22Rv1 (cell line): ENCODE measurements around the gene MKLN1.

Experiments
- CTCF ChIP-seq: fragments of 450-650 bp; IDR thresholded peaks from 2 replicates; pipeline ENCODE4 v1.5.1; 2017; ENCODE audit warnings: mild to moderate bottlenecking
- ZFX ChIP-seq: fragments of 450-650 bp; IDR thresholded peaks from 2 replicates; pipeline ENCODE4 v1.6.1; 2017; ENCODE audit warnings: antibody characterized with exemption, borderline replicate concordance

- TF ChIP-seq CTCF: no peak
- no peak for TF ChIP-seq ZFX
Measured at GRCh38 chr7:131544021-131544420, 216.3 kb downstream of the MKLN1 start.
